GM12801 (cell line): ENCODE data around the gene NEK4.

Experiments
- CTCF ChIP-seq: IDR thresholded peaks from one replicate; pipeline ENCODE4 v1.5.1; 2011; ENCODE audit warnings: control low read depth; ENCODE audit not compliant: insufficient read length; ENCODE audit errors: extremely low read depth

NEK4 gene

GRCh38 chr3:52777127-52777958 is 6.6 kb upstream of the NEK4 start, which contains the start of gene ITIH1:
Gene ITIH1 (plus strand): TSS chr3:52777599. CDS start chr3:52777616, 17 bp downstream.
- TF ChIP-seq CTCF: no peak

GRCh38 chr3:52775877-52776276 is 5.1 kb upstream of the NEK4 start:
- no peak for TF ChIP-seq CTCF

- no peak for TF ChIP-seq CTCF
Measured at GRCh38 chr3:52774901-52775864, 4.4 kb upstream of the NEK4 start.

- TF ChIP-seq CTCF: no peak
Measured at GRCh38 chr3:52774066-52774713, 3.5 kb upstream of the NEK4 start.

- no peak for TF ChIP-seq CTCF
Measured at GRCh38 chr3:52773361-52774065, 2.8 kb upstream of the NEK4 start.

- TF ChIP-seq CTCF: no peak
Measured at GRCh38 chr3:52771702-52772101, 962 bp upstream of the NEK4 start.
